Stimulated activated CD4-positive, alpha-beta T cell treated with anti-CD3 and anti-CD28 coated beads, Interleukin-12 subunit alpha, Interleukin-12 subunit beta, amount 100 ng/mL, for 24 hours (primary cell): ENCODE results near the gene DPM3.
"Not testable (repeated sequence)": the region's sequence is repeated elsewhere in the genome, so short reads cannot be mapped to it uniquely, and the experiment has no call there.

Experiments used
- DNase-seq, 2 experiments: peaks; one replicate each; pipeline ENCODE4 v3.0.0-alpha.2; 2020; ENCODE audit warnings: low read depth in 2 of 2

The DPM3 gene

GRCh38 chr1:155139895-155140629, at the start of gene DPM3:
TSS of gene DPM3 (minus strand) at chr1:155140531. CDS start at chr1:155140240, 291 bp downstream.
- DNase-seq, result peak; percentile 83 to 90

- not testable (repeated sequence) for DNase-seq
Observed at GRCh38 chr1:155189926-155190325, 49.6 kb upstream of the DPM3 start.

- no peak for DNase-seq
Observed at GRCh38 chr1:155188268-155188667, 47.9 kb upstream of the DPM3 start.

GRCh38 chr1:155187456-155187891, 47.1 kb upstream of the DPM3 start:
- no peak for DNase-seq

- no peak for DNase-seq
Observed at GRCh38 chr1:155186794-155187455, 46.6 kb upstream of the DPM3 start.

- no peak for DNase-seq
Observed at GRCh38 chr1:155186067-155186793, 45.9 kb upstream of the DPM3 start.

DNA sequence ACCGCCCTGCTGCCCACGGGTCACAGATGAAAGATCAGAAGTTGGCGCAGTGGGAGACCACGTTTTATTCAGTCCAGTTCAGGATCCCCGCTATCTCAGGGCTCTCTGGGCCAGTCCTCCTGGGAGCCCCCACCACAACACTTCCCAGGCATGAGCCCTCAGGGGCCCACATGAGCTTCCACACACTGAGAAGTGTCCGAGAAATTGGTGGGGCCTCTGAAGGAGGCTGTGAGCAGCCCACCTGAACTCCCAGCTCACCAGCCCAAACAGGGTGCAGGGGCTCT, 45.4 kb upstream of the DPM3 start:
- no peak for DNase-seq

DNA sequence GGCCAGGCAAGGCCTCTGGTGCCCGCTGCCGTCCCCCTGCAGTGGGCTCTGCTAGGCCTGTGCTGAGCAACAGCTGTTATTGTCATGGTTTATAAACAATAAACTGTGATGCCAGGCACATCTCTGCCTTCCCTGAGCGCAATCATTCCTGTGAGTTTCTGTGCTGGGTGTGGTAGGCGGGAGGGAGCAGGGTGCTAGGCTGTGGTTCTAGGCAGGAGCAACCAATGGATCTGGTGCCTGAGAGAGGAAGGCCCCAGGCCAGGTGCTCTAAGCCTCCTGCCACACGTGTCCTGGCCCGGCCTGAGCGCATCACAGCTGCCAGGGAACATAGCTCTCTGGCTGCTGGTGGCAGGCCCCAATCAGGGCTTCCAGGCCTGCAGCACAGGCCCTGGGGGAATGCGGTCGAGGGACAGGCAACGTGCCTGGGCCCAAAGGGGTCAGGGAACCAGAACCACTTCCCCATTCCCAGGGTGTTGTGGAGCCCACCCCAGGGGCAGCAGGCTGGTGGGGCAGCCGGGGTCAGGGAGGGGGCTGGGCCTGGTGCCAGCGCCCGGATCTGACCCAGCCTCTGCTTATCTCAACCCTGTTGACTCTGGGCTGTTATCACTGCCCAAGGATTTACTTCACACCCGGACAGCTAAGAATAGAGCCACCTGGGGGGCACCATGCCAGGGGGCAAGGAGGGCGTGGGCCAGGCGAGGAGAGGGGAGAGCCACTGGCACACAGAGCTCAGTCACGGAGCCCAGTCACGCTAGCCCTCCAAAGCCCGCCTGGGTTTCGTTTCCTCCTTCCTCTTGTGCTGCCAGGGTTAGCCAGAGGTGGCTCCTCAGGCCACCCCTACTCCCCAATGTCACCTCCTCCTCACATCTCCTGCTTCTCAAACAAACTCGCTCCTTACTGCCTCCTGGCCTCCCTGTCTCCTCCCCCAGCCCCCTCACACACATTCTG, 44.8 kb upstream of the DPM3 start:
- DNase-seq, result no peak

GRCh38 chr1:155184351-155184811, 44.0 kb upstream of the DPM3 start:
- DNase-seq, result no peak

DNA sequence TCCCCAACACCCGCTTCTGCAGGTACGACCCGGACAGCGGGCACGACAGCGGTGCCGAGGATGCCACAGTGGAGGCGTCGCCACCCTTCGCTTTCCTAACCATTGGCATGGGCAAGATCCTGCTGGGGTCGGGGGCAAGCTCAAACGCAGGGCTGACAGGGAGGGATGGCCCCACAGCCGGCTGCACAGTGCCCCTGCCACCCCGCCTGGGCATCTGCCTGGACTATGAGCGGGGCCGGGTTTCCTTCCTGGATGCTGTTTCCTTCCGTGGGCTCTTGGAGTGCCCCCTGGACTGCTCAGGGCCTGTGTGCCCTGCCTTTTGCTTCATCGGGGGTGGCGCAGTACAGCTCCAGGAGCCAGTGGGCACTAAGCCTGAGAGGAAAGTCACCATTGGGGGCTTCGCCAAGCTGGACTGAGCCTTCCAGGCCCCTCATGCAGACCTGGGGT, 43.5 kb upstream of the DPM3 start:
- no peak for DNase-seq

- DNase-seq, result no peak
Observed at GRCh38 chr1:155182052-155182550, 41.8 kb upstream of the DPM3 start.

GRCh38 chr1:155181371-155182051, 41.2 kb upstream of the DPM3 start:
- DNase-seq, result no peak

DNA sequence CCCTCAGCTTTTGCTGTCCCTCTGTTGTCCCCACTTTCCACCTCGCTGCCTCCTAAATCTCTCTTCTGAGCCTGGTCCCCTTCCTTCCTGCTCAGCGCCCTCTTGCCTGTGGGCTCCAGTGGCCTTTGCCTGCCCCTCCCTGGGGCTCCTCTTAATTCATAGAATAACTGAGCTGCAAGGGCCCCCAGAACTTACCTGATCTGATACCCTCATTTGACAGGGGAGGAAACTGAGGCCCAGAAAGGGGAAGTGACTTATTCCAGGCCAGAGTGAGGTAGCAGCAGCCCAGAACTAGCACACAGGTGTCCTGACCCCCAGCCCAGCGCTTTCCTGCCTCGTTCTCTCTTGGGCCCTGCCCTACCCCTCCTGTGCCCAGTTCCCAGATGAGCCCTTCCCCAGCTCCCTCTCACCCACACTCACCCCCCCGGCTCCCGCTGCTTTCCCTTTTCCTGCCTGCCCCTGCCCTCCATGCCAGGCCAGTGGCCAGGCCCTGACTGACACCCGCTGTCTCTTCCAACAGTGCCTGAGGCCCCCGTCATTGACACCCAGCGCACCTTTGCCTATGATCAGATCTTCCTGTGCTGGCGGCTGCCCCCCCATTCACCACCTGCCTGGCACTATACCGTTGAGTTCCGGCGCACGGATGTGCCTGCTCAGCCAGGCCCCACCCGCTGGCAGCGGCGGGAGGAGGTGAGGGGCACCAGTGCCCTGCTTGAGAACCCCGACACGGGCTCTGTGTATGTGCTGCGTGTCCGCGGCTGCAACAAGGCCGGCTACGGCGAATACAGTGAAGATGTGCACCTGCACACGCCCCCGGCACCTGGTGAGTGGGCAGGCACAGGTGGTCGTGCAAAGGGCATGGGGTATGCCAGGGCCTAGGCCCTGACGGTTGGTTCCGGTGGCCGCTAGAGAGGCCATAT, 39.0 kb upstream of the DPM3 start:
- DNase-seq, result no peak

GRCh38 chr1:155178441-155179111, 38.2 kb upstream of the DPM3 start:
- DNase-seq, result no peak

DNA sequence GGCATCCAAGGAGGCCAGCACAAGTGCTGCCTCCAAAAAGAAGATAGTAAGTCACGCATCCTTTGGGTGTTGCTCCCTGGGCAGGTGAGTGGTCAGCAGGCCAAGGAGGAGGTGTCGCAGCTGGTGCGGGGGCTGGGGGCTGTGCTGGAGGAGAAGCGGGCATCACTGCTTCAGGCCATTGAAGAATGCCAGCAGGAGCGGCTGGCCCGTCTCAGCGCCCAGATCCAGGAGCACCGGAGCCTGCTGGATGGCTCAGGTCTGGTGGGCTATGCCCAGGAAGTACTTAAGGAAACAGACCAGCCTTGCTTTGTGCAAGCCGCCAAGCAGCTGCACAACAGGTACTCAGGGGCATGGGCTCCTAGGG, 37.6 kb upstream of the DPM3 start:
- no peak for DNase-seq

DNA sequence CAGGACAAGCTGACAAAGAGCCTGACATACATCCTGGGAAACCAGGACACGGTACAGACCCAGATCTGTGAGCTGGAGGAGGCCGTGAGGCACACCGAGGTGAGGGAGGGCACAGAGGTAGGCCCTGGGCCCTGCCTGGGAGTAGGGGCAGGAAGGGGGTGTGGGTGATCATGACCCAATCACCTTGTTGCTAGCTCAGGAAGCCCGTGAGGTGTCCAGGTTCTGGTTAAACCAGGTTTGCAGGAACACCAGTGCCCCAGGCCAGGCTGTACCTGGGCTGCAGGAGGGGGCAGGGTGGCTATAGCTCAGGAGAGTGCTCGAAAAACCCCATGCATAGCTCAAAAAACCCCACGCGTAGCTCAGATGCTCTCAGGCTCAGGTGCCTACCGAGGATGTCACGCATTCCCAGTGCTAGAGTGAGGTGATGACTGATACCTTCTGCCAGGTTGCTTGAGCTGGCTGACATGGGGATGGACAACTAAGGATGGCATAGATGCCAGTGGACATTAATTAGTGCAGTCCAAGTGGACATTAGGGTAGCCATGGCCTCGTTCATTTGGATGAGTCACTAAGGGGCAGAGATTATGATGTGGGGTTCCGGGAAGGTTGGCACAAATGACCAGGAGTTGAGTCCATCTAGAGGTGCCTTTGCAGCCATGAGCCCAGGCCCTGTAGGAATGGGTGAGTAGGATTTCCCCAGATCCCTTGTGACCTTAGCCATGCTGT, 37.0 kb upstream of the DPM3 start:
- no peak for DNase-seq

GRCh38 chr1:155176544-155177071, 36.3 kb upstream of the DPM3 start:
- peak; percentile 73 to 89 for DNase-seq

DNA sequence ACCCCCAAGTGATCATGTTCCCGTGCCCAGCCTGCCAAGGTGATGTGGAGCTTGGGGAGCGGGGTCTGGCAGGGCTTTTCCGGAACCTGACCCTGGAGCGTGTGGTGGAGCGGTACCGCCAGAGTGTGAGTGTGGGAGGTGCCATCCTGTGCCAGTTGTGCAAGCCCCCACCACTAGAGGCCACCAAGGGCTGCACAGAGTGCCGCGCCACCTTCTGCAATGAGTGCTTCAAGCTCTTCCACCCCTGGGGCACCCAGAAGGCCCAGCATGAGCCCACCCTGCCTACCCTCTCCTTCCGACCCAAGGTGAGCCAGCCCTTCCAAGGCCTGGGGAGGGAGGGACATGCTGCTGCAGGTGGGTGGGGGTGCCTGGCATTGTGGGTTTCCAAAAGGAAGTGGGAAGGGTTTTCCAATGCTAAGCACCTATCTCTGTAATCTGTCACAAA, 35.6 kb upstream of the DPM3 start:
- no peak for DNase-seq
